Measurements from ENCODE around the gene HLA-A.

The HLA-A gene

GRCh38 chr6:29989211-29989610, 46.9 kb downstream of the HLA-A start:
- no peak for DNase-seq (ENCODE audit: low read depth in 2 of 2)

DNA sequence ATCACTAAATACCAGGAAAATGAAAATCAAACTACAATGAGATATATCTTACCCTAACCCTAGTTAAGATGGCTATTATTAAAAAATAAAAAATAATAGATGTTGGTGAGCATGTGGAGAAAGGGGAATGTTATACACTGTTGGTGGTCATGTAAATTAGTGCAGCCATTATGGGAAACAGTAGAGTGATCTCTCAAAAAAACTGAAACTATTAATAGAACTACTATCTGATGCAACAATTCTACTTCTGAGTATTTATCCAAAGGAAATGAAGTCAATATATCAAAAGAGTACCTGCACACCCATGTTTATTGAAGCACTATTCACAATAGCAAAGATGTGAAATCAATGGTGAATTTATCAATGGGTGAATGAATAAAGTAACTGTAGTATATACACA, 48.6 kb downstream of the HLA-A start:
- no peak for DNase-seq (ENCODE audit: low read depth in 2 of 2)

DNA sequence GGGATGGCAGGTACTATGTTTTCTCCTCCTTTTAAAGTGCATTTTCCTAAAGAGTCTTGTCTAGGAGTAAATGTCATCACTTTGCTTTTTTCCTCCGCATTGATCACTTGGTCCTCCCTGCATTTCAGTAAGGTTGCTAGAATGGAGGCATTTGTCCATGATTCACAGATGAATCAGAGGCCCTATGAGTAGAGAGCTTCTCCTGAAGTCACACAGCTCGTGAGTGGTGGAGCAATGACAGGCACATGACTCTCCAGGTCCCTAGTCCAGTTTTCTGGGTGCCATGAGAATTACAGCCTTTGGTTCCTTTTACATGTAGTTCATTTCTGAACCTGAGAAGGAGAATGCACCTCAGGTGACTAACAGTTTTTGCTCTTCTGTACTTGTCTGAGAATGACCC, 50.5 kb downstream of the HLA-A start:
- DNase-seq (ENCODE audit: low read depth in 2 of 2) = no peak

- no peak for DNase-seq (ENCODE audit: low read depth in 2 of 2)
Observed at GRCh38 chr6:29994826-29995225, 52.5 kb downstream of the HLA-A start.

DNA sequence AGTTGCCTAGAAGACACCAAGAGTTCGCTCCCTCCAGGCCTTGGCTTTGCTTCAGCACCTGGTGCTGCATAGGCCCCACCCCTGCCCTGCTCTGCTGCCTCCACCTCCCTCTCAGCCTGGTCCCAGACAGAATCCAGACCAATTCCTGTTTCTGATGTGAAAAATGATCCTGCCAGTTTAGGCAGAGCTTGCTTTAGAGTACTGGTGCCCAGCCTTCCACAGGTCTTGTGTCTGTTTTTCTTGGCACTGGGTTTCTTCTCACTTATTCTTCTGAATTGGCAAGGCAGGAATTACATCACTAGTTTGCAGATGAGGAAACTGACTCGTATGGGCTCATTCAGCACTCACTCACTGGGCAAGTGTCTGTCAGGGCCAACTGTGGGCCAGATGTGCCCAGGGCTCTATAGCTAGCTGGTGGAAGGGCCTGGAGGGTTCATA, 53.0 kb downstream of the HLA-A start:
- DNase-seq (ENCODE audit: low read depth in 2 of 2) = no peak
